HepG2 (cell line): Measurements from ENCODE around the gene ZER1.

Experiments
- ASH2L ChIP-seq: fragments of 300-600, 200-600 bp; sonication (generic); IDR thresholded peaks from 2 replicates; pipeline ENCODE4 v1.7.0; 2017; ENCODE audit warnings: low read depth, mild to moderate bottlenecking, moderate library complexity, mixed read lengths, low read length; ENCODE audit not compliant: insufficient read length
- ATF6 ChIP-seq: sonication (generic); formaldehyde crosslinking; conservative IDR thresholded peaks from 2 replicates; pipeline ENCODE4 v1.4.0; 2020; ENCODE audit warnings: missing genetic modification reagents
- EZH2 ChIP-seq: conservative IDR thresholded peaks from 2 replicates; pipeline ENCODE4 v1.6.1; 2012; ENCODE audit warnings: mild to moderate bottlenecking, low read depth, low read length, moderate library complexity

- TF ChIP-seq ATF6 (CRISPR knock-in tag) (no peak), EZH2 (no peak), ASH2L (no peak)
Measured at GRCh38 chr9:128735373-128735772, 36.4 kb downstream of the ZER1 start.
